ENCODE measurements around the gene TMEM63C. TPM values are rescaled to one million over a fixed set of nuclear protein-coding genes. Genes with fewer than 3 reads are reported as not detected.

TMEM63C gene
- total RNA-seq, 4 donors from 2014 or later: 0.98 to 1.9 TPM; not detected in 2

DNA sequence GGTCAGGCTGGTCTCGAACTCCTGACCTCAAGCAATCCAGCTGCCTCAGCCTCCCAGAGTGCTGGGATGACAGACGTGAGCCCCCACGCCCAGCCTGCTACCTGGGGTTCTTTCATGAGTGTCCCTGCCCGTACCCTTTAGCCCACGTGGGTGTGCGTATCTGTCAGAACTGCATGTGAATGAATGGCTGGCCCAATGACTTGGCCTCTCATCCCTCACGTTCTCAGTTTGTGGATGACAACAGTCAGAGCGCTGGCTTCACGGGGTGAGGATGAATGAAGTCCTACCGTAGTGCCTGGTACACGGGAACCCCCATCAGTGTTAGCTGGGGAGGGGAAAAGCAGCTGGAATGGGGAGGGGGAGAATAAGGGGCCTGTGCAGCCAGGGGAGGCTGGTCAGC is 23.9 kb upstream of the TMEM63C start:
- Histone ChIP-seq H3K27ac (no peak overlapping the region), H3K4me1 (no peaks in the 10 kb centered on the region), H3K4me3 (no peak overlapping the region), H3K9me3 (no peaks in the 10 kb centered on the region), H3K27me3 (no peaks in the 10 kb centered on the region), H3K36me3 (no peaks in the 10 kb centered on the region)
- intact Hi-C loops (cut with DNase I; ENCODE audit: low total_unique reads): no loop called here
- TF ChIP-seq POLR2A (IDR thresholded peaks at IDR 0.05): no peak
- TF ChIP-seq, protein P1, sequence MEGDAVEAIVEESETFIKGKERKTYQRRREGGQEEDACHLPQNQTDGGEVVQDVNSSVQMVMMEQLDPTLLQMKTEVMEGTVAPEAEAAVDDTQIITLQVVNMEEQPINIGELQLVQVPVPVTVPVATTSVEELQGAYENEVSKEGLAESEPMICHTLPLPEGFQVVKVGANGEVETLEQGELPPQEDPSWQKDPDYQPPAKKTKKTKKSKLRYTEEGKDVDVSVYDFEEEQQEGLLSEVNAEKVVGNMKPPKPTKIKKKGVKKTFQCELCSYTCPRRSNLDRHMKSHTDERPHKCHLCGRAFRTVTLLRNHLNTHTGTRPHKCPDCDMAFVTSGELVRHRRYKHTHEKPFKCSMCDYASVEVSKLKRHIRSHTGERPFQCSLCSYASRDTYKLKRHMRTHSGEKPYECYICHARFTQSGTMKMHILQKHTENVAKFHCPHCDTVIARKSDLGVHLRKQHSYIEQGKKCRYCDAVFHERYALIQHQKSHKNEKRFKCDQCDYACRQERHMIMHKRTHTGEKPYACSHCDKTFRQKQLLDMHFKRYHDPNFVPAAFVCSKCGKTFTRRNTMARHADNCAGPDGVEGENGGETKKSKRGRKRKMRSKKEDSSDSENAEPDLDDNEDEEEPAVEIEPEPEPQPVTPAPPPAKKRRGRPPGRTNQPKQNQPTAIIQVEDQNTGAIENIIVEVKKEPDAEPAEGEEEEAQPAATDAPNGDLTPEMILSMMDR (IDR thresholded peaks at IDR 0.05): no peak
- no peak for DNase-seq

DNA sequence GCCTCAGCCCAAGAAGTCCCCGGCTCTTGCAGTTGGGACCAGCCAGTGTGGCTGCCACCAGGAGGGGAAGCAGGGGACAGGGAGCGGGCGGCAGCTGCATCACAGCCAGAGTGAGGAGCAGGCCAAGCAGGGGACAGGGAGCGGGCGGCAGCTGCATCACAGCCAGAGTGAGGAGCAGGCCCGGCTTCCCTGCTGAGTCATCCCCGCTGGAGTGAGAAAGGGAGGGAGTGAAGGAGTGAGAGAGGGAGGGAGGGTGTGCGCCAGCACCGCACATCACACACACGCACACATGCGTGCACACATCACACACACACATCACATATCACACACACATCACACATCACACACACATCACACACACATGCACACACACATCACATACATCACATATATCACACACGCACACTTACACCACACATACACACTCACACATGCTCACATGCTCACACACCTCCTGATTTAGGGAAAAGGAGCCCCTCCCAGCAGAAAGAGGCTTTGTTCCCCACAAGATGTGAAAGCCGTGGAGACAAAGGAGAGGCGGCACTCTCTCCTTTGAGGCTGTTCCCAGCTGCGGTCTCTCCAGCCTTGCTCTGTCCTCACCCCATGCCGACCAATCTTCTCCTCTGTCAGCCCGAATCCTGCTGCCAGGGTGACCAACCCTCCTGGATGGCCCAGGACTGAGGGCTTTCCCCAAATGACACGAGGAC is 23.3 kb upstream of the TMEM63C start:
- no peak overlapping the region for H3K4me3 ChIP-seq
- DNase-seq: no peak
- H3K27me3 ChIP-seq: peaks cover 0 to 3% of the 10 kb centered on the region in 2 donors
- no peaks in the 10 kb centered on the region for H3K9me3 ChIP-seq
- no peak overlapping the region for H3K27ac ChIP-seq
- H3K36me3 ChIP-seq: no peaks in the 10 kb centered on the region
- TF ChIP-seq, protein P1 (IDR thresholded peaks at IDR 0.05): no peak
- TF ChIP-seq POLR2A (IDR thresholded peaks at IDR 0.05): no peak
- H3K4me1 ChIP-seq: no peaks in the 10 kb centered on the region
- intact Hi-C loops (cut with DNase I; ENCODE audit: low total_unique reads): no loop called here

DNA sequence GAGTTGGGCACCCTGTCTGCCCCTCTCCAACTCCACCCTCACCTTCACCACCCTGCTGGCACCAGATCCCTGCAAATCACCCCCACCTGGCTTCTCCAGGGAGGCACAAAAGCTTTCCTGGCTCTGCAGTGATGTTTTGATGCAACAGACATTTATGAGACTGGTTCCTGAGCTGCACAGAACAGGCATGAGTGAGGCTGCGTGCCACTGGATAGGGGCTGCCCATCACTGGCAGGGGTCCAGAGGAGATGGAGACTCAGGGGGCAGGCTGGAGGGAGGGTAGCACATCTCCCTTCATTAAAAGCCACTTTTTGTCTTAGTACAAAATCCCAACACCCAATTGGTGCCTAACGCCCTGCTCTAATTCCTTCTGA is 22.7 kb upstream of the TMEM63C start:
- Histone ChIP-seq H3K9me3 (no peaks in the 10 kb centered on the region), H3K27me3 (peaks cover 0 to 4% of the 10 kb centered on the region in 2 donors), H3K4me1 (no peaks in the 10 kb centered on the region), H3K36me3 (no peaks in the 10 kb centered on the region), H3K4me3 (no peak overlapping the region), H3K27ac (no peak overlapping the region)
- TF ChIP-seq, protein P1 (IDR thresholded peaks at IDR 0.05): no peak
- TF ChIP-seq POLR2A (IDR thresholded peaks at IDR 0.05): no peak
- no peak for DNase-seq
- intact Hi-C loops (cut with DNase I; ENCODE audit: low total_unique reads): no loop called here

DNA sequence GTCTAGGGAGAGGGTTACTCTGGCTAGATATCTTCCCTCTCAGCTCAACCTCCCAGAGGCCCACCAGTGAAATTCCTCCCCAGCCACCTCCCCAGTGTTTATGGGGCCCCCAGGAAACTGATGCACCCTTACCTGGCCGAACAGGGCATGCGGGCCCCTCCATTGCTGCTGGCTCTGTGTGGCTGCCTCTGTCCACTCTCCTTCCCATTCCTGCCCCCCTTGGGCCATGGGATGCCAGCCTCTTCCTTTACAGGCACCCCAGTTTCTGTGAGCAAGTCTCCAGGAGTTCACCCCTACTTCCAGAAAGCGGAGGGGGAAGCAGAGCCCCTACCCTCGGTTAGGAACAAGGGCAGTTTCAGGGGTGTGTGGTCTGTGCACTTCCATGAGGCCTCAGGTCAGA is 20.6 kb upstream of the TMEM63C start:
- Histone ChIP-seq H3K4me3 (no peak overlapping the region), H3K27ac (no peak overlapping the region), H3K27me3 (peaks cover 0 to 4% of the 10 kb centered on the region in 2 donors), H3K36me3 (no peaks in the 10 kb centered on the region), H3K9me3 (no peaks in the 10 kb centered on the region), H3K4me1 (no peaks in the 10 kb centered on the region)
- intact Hi-C loops (cut with DNase I; ENCODE audit: low total_unique reads): no loop called here
- TF ChIP-seq, protein P1 (IDR thresholded peaks at IDR 0.05): no peak
- DNase-seq: no peak

DNA sequence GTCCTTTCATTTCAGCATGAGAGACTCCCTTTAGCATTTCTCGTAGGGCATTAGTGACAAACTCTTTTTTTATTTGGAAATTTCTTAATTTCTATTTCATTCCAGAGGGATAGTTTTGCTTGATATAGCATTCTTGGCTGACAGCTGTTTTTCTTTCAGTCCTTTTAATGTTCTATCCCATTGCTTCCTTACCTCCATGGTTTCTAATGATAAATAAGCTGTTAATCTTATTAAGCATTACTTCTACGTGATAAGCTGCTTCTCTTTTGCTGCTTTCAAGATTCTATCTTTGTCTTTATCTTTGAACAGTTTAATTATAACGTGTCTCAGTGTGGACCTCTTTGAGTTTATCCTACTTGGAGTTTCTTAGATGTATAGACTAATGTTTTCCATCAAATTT is 11.6 kb upstream of the TMEM63C start:
- no peak for TF ChIP-seq POLR2A (IDR thresholded peaks at IDR 0.05)
- TF ChIP-seq, protein P1 (IDR thresholded peaks at IDR 0.05): no peak
- DNase-seq: no peak
- Histone ChIP-seq H3K4me1 (no peaks in the 10 kb centered on the region), H3K36me3 (no peaks in the 10 kb centered on the region), H3K27me3 (no peaks in the 10 kb centered on the region), H3K27ac (no peak overlapping the region), H3K9me3 (peaks cover 0 to 13% of the 10 kb centered on the region in 2 donors), H3K4me3 (no peak overlapping the region)
- intact Hi-C loops (cut with DNase I; ENCODE audit: low total_unique reads): no loop called here
